Astrocyte of the hippocampus (primary cell): ENCODE data around the gene ATP2C2.

ENCODE experiments used
- DNase-seq: peaks from one replicate; pipeline ENCODE4 v3.0.0; 2011; ENCODE audit warnings: low read depth, low spot score

ATP2C2 gene

DNA sequence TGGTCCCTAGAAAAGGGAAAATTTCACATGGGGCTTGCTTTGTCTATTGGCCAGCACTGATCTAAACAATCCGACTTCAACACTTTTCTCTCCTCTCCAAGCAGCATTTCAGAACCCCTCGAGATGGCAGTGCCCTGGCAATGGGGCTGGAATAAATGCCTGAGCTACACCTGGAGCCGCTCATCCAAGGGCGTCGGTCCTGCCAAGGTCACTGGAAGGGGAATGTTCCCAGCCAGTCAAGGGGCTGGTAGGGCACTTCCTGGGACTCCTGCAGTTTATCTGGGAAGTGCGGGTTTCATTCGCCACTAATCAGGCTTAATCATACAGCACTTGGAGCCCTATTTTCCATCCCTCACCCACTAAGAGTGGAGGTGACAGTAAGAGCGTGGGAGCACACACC is 119.0 kb downstream of the ATP2C2 start:
- no peak for DNase-seq

DNA sequence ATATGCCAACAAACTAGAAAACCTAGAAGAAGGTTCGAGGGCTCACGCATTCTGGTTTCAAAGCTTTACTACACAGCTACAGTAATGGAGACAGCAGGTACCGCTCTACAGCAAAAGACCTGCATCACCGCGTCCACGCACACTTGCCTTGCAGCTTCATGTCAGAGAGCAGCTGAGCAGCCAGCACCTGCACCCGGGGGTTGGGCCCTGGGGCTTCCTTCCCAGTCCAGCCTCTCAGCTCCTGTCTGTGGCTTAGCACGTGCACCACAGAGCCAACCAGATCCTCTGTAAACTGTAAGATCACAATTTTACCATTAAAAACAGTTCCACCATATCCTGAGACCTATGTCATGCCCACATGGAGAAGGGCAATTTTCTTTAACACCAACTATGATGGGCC is 120.8 kb downstream of the ATP2C2 start:
- no peak for DNase-seq

DNA sequence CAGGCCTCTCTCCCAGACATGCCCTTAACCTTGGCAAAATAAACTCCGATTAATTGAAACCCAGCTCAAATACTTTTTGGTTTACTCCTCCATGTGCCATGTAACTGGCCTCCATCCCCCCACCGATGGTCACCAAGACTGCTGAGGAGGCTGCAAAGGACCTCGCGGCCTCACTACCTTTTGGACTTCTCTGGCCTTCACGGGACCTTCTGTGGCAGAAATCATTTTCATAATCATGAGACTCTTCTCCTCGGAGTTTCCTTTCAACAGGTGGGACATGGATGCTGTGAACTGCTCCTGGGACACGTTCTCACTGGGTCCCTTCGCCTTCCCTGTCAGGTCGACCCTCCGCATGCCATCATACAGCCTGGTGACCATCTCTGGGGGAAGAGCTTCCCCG is 127.2 kb downstream of the ATP2C2 start:
- DNase-seq, result no peak

DNA sequence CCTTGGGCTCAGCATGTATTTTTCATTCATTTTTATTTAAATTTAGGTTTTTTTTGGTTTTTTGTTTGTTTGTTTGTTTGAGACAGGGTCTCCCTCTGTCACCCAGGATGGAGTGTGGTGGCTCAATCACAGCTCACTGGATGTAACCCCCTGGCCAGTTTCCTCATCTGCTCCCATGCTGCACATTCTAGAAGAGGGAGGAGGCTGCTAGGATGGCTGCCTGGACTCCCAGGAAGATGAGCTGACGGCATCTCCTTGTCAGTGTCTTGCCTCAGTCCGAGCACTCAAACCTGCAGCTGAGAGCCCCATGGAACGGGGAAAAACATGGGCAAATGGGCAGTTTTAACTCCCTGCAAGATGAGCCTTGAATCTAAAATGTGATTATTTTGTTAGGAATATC is 128.7 kb downstream of the ATP2C2 start:
- DNase-seq, result no peak

DNA sequence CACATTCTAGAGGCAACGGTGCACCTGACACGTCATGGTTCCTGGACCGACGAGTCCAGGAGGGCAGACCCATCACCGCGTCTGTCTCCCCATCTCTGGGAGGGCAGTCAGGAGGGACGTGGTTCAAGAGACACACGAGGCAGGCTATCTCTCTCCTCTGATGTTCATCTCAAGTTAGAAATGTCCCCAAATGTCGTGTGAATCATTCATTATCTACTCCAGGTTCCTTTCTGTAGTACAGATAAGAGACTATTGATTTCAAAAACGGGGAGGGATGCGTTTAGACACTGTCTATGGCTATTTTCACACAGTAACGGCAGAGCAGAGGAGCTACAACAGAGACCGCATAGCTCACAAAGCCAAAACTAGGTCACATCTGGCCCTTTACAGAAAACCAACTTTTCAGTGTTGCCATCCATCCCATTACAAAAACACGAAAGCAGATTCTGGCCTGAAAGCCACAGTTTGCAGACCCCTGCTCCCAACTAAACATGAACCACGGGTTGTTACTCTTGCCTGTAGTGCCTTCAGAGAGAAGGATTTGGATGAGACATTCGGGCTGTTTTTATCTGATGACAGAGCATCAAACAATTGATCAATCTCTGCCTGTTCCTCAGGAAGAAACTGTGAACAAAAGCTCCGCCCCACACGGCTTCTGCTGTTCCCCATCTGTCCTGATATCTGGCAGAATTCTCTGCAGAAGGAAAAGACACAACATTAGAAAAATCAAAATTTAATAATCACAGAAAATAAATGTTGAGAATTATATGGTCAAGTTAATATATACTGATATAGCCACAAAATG is 129.3 kb downstream of the ATP2C2 start:
- no peak for DNase-seq

DNA sequence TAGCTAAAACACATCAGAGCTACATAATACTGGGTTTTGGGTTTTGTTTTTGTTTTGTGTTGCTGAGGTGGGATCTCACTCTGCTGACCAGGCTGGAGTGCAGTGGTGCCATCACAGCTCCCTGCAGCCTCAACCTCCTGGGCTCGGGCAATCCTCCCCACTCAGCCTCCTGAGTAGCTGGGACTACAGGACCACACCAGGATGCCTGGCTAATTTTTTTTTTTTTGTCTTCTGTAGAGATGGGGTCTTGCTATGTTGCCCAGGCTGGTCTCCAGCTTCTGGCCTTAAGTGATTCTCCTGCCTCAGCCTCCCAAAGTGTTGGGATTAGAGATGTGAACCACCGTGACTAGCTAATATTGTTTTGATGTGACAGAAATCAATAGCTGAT is 129.9 kb downstream of the ATP2C2 start:
- DNase-seq, result no peak

DNA sequence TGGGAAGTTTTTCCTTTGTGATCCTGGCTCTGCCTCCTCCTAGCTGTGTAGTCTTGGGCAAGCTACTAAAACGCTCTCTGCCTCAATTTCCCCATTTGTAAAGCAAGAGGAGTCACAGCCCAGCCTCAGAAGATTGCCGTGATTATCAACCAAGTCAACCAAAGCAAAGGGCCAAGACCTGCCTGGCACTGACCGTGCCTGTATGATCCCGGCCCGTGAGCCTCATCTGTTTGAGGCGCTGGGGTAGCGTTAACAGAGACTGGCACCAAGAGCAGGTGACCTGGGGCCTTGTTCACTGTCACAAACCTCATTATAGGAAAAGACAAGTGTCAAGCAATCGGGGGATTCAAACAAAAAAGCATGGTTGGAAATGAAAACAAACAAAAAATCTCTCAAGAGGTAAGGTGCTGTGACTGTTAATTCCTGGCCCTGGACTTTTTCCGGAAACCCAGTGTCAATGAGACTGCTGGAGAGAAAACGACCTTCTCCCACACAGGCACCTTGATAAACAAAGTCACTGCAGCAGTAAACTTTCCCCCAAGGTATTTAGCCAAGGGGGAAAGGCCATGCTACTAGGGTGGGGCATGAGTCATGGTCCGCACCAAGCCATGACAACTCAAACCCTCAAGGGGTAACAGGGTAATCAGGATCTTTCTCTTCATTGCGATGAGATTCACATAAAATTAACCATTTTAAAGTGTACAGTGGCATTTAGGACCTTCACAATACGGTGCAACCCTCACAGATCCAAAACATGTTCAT is 130.7 kb downstream of the ATP2C2 start:
- no peak for DNase-seq

DNA sequence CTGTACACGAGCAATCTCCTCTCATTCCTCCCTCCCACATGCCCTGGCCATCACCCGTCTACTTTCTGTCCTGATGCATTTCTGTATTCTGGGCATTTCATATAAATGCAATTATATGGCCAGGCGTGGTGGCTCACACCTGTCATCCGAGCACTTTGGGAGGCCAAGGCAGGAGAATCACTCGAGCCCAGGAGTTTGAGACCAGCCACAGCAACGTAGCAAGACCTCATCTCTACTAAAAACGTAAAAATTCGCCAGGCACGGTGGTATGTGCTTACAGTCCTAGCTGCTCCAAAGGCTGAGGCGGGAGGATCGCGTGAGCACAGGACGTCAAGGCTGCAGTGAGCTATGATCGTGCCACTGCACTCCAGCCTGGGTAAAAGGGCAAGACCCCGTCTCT is 131.3 kb downstream of the ATP2C2 start:
- DNase-seq, result no peak

DNA sequence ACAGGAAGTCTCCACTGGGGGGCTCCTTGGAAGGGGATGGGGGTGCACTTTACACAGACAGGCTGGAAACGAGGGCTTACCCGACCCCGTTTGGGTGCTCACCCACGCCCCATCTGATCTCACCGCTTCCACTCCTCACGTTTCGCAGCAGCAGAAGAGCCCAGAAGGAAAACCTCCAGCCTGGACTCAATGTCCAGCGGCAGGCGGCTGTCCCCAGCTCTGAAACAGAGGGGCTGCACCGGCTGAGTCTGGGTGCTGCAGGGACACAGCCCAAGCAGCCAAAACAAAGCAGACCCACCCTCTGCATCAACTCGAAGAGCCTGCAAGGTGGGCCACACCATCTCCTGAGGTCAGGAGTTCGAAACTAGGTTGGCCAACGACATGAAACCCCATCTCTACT is 132.2 kb downstream of the ATP2C2 start:
- DNase-seq, result no peak

DNA sequence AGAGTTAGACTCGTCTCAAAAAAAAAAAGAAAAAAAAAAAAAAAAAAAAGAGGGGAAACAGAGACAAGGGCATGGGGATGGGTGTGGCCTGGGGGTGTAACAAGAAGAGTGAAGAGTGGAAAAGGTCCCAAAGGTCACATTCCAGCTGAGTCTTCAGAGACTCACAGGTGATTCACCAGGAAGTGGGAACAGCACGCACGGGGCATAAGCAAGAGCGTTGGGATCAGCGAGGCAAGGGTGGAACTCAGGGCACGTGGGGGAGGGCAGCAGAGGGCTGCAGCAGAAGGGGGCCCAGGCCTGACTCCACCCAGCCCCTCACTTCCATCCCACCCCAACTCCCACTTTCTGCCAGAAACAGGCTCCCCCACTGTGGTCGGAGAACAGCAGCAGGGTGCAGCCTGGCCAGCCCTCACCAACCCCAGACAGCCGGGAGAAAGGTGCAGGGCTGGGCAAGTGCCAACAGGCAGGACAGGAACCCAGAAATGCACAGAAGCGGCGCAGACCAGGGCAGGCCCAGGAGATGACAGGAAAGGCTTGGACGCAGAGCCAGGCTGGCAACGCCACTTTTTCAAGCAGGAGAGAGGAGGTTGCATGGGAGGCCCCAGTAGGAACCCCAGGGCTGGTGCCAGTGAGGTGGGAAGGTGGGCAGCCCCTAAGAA is 132.9 kb downstream of the ATP2C2 start:
- DNase-seq, result no peak

DNA sequence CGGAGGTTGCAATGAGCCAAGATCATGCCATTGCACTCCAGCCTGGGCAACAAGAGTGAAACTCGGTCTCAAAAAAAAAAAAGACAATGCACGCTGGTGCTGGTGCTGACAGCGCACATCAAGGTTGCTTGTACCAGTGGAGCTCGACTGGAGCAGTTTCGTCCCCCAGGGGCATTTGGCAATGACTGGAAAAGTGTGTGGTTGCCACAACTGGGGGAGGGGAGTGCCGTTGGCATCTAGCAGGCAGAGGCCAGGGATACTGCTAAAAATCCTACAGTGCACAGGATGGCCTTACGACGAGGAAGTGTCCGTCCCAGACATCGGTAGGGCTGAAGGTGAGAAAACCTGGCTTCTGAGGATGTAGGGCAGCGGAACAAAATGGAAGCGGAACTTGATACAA is 133.7 kb downstream of the ATP2C2 start:
- DNase-seq, result no peak

DNA sequence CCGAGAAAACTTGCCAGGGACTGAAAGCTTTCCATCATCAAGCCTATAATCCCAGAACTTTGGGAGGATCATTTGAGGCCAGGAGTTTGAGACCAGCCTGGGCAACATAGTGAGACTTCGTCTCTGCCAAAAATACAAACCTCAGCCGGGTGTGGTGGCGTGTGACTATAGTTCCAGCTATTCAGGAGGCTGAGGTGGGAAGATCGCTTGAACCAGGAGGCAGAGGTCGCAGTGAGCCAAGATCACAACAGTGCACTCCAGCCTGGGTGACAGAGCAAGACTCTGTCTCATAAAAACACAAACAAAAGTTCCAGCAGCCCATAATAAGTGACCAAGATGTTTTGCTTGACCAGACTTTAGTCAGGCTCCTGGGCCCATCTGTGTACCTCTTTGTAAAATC is 134.2 kb downstream of the ATP2C2 start:
- DNase-seq, result no peak

DNA sequence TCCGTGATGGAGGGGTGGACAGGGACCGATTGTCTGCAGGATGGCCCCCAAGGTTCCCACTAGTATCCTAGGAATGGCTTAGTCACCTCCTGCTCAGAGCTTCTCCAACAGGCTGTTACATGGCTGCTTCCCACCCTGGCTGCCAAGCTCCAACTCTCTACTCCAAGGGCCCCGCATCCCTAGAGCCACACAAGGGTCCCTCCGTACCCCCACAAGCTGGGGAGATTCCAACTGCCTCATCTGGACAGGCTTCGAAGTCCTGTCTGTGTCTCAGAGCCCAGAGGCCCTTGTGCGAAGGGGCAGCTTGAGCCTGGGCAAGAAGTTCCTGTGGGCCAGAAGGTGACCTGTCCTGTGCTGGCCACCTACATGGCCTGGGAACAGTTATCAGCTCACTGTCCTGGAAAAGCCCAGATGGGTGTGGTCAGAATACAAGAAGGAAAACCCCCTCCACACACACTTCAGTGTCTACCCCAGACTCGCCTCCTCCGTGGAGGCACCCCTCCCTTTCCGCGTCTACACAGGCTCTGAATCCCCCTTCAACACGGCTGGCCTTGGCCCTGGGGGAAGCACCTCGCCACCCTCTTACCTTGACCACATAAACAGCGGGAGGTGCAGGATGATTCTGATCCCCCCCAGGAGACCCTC is 135.5 kb downstream of the ATP2C2 start:
- DNase-seq, result no peak

DNA sequence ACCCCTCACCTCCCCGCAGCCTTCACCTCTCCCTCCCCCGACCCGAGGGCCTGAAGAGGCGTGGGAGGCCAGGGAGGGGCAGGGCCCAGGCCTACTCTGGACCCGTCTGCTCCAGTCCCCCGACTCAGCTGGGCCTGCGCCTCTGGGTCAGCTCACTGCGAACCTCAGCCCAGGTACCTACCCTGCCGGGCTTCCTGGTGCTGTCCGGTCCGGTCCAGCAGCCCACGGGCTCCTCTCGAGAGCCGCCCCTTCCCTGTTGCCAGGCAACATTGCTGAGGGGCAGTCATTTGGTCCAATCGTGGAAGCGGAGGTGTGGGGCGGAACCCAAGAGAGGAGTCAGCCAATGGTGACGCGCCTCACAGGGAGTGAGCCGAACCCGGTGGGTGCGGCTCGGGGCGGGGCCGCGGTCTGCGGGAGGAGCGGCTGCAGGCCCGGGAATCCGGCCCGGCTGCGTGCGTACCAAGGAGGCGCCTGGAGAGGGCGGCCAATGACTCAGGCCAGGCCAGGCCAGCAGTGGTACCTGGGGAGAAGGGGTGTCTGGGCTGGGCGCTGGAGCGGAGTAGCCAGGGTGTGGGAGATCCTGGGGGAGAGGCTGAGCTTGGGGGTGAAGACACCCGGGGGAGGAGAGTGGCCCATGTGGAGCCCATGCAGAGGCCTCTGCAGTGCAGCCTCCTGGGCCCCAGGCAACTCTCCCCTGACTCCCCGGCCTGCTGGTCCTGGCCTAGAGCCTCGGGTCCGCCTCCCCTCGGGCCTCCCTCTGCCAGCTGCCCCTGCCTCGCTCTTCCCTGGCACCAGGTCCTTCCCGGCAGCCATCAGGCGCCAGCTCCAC is 136.3 kb downstream of the ATP2C2 start, which contains the start of gene MEAK7:
MEAK7 (minus strand) TSS at position 240 of the 829 bp plus-strand sequence. CDS start 6,573 bp downstream, outside the sequence.
- peak; percentile 100 for DNase-seq

DNA sequence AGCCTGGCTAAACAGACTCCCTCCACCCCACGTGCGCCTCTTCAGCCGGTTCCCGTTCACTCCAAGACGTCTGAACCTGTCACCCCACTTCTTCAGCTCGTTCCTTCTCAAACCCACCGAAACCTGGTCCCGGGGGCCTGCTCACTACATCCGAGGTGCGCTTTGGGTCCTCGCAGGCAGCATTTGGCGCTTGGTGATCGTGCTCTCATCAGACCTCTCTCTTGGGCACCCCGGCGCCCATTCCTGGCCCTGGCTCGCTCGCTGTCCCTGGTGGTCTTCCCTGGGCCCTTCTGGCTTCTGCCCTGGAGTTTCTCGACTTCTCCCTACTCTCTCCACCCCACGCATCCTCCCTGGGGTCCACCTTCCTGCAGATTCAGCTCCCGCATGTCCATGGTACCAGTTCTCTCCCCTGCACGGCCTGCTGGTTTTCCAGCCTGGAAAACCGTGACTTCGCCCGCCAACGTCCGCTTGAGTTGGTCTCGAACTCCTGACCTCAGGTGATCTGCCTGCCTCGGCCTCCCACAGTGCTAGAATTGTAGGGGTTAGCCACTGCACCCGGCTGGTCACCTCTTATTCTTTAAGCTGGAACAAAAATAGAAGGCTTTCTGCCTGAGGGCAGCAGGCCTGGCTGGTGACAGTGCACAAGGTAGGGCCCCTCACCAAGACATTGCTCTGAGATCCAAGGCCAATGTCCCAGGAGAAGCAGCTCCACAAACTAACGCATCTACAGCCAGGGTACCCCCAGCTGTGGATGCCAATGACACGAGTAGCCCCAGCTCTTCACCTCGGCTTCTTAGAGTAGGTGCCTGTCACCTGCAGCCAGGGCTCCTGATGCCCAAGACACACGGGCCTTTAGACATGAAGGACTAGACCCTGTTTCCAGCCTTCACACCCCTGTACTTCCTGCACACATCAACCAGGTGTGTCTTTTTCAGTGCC is 137.2 kb downstream of the ATP2C2 start:
- no peak for DNase-seq

DNA sequence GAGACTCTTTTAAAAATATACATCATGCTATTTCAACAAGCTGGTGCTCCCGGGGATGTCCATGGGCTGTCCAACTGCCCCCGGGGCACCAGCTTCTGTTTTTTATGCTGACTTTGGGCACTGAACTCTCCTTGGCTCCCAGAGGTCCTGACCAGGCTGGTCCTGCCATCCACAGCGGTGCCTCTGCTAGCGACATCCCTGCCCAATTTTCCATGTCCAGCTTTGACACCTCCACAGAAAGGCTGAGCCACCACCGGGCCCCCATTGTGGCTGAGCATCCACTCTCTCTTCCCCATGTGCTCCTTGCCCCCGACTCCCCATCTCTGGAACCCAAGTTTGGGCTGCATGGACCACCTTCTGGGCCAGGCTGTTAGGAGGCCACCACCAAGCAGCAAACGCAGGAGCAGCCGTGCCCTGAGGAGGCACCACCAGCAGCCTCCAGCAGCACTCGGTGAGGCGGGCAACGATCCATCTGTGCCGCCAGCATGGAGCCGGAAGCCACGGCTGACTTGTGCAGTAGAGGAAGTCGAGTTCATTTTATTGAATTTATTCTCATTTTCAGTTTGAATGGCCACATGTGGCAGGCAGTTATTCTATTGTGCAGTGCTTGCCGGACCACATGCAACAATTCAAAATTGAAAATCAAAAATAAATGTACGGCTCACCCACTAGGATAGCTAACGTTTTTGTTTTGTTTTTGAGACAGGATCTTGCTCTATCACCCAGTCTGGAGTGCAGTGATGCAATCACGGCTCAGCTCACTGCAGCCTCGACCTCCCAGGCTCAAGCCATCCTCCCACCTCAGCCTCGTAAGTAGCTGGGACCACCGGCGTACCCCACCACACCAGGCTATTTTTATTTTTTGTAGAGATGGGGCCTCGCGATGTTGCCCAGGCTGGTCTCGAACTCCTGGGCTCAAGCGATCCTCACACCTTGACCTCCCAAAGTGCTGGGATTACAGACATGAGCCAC is 139.0 kb downstream of the ATP2C2 start:
- DNase-seq, result no peak

DNA sequence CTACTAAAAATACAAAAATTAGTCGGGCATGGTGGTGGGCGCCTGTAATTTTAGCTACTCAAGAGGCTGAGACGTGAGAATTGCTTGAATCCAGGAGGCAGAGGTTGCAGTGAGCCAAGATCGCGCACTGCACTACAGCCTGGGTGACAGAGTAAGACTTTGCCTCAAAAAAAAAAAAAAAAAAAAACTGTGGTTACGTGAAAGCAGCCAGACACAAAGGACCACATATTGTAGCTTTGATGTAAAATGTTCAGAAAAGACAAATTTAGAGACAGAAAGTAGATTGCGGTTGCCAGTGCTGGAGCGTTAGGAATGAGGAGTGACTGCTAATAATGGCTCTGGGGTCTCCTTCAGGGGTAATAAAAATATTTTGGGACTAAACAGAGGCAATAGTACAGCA is 140.2 kb downstream of the ATP2C2 start:
- DNase-seq, result no peak

DNA sequence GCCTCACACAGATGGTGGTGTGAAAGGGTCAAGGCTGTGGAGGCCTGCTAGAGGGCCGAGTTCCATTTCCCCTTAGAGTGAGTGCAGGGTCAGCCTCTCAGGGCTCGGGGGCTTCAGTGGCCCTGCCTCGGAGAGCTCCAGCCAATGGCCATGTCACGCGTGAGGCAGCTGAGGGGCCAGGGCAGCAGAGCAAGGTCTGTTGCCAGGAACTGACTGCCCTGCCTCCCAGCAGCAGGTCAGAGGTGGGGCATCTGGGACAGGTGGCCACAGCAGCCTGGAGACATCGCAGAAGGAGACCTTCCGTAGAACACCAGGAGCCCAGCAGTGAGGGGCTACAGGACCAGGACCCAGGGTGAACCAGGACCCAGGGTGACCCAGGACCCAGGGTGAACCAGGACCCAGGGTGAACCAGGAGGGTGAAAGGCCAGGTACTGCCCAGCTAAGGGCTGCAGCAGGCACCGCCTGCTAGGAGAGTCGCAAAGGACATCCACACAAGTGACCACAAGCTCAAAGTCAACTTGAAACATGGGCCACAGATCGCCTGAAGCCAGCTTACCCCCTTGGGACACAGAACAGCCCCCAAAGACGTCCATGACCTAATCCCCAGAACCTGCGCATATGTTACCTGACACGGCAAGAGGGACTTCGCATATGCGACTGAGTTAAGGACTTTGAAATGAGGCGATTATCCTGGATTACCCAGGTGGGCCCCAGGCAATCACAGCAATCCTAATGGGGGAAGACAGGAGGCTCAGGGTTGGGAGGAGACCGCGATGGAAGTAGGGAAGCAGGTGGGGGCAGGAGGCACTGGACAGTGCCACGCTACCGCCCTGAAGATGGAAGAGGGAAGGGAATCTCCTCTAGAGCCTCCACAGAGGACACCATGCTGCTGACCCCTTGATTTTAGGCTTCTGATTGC is 141.0 kb downstream of the ATP2C2 start:
- no peak for DNase-seq
